IPS-NIHi11 (cell line): ENCODE measurements around the gene SIGLEC6.

Experiments
- DNase-seq: peaks from one replicate; pipeline ENCODE4 v3.0.0; 2012; ENCODE audit warnings: mixed read lengths, low spot score

Gene SIGLEC6

GRCh38 chr19:51531349-51532315 lies at the start of gene SIGLEC6:
Gene SIGLEC6, minus strand, starts transcription at chr19:51531670. Its CDS starts 22 bp downstream, at chr19:51531648.
- no peak for DNase-seq

- no peak for DNase-seq
These were observed 45.4 kb upstream of the SIGLEC6 start for GRCh38 chr19:51576850-51577249.

- no peak for DNase-seq
These were observed 41.9 kb upstream of the SIGLEC6 start for GRCh38 chr19:51573331-51573730.

DNA sequence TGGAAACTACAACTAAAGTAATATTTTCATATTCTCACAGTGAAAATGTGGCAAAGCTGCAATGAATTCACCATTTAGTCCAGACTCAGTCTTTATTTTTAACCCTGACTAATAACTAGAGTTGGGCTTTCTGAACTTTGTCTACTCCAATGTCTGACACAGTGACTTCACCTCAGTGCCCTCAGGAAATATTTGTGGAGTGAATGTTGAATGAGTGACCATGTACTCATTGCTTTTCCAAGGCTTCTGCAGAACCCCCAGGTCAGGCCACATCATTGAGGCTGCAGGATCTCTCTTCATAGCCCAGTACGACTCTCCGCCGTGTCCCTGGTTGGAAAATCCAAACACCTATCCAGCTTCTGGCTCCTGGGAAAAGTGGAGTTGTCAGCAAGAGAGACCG lies 41.4 kb upstream of the SIGLEC6 start:
- DNase-seq, result no peak

- DNase-seq, result no peak
These were observed 40.9 kb upstream of the SIGLEC6 start for GRCh38 chr19:51572410-51572809.

GRCh38 chr19:51571599-51571998 lies 40.1 kb upstream of the SIGLEC6 start:
- DNase-seq, result no peak

GRCh38 chr19:51570962-51571575 lies 39.6 kb upstream of the SIGLEC6 start, which contains the start of gene ZNF175:
Gene ZNF175, plus strand, starts transcription at chr19:51571283. Its CDS starts 2,047 bp downstream, at chr19:51573330.
- DNase-seq, result peak; percentile 95

GRCh38 chr19:51568456-51568855 lies 37.0 kb upstream of the SIGLEC6 start:
- no peak for DNase-seq

DNA sequence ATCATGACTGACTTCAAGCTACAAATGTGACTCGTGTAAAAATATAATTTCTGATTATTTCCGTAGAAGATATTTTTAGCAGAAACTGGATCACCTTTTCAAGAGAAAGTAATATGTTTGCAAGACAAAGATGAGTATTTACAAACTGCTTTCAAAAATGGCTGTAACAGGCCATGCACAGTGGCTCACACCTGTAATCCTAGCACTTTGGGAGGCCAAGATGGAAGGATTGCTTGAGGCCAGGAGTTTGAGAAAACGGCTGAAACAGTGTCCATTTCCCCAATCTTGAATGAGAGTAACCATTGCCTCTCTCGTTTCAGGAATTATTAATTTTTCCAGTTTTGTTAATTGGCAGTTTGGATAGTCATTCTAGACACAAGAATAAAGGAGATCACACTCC lies 36.1 kb upstream of the SIGLEC6 start:
- DNase-seq, result no peak

- no peak for DNase-seq
These were observed 35.1 kb upstream of the SIGLEC6 start for GRCh38 chr19:51566489-51567100.

GRCh38 chr19:51565583-51565982 lies 34.1 kb upstream of the SIGLEC6 start:
- DNase-seq, result no peak

DNA sequence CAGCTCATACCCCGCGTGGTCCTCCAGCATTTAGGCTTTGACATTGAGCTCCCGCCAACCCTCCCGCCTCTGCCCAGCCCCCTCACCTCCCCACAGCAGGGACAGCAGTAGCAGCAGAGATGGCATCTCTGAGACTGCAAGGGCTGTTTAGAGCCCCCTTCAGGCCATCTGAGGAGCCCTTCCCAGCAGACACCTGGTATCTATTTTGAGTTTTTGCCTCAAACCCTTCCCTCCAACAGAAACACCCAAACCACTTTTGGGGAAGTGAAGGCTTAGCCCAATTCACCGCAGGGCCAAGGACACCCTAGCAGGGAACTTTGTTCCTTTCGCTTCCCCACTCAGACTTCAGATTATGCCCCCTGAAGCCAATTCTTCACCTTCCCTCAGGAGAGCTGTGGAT lies 33.3 kb upstream of the SIGLEC6 start:
- peak; percentile 53 for DNase-seq

- DNase-seq, result peak; percentile 18
These were observed 28.9 kb upstream of the SIGLEC6 start for GRCh38 chr19:51560339-51560738.

DNA sequence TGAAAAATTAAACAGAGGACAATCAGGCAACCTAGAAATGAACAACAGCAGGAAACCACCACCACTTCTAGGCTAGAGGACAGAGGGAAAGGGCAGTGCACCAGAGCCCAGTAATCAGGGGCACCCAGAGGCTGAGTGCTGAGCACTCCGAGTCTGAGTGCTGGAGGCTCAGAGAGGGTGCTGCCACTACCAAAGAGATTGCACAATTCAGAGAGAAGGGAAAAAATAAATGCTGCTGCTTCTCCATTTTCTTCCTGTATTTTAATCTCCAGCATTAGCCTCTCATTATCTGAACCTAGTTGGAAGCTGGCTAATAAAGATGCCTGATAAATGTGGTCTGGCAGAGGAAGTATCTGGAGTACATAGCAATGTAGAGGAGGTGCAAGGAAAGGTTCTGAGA lies 27.8 kb upstream of the SIGLEC6 start:
- no peak for DNase-seq

DNA sequence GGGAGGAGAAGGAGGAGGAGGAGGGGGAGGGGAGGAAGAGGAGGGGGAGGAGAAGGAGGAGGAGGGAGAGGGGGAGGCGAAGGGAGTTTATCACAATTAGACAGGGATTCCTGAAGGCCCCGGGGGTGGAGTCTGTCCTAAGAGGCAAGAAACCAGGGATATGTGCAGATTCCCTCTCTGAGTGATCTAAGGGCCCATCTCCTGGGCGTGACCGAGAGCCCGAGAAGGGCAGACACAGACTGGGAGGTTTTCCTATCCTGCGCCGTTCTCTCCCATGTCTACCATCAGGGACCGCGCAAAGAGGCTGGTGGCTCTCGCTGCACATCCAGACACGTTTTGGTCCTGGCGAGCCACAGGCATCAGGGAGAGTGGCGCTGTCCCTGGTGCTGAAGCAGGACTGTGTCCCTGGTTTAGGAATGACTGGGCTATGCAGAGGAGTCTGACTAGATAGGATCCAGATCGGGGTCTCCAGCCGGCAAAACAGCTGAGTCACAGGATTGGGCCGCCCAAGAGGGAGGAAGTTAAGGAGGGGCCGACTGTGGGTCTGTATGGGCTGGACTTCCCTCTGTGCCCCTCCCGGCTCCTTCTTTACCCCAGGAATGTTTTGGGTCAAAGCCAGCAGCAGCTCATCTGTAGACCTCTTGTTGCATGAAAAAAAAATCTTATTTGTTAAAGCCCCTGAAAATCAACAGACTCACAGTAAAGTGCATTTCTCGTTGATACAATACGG lies 21.7 kb upstream of the SIGLEC6 start:
- peak; percentile 91 for DNase-seq

- no peak for DNase-seq
These were observed 21.1 kb upstream of the SIGLEC6 start for GRCh38 chr19:51552608-51552995.

- no peak for DNase-seq
These were observed 20.4 kb upstream of the SIGLEC6 start for GRCh38 chr19:51551673-51552432.

DNA sequence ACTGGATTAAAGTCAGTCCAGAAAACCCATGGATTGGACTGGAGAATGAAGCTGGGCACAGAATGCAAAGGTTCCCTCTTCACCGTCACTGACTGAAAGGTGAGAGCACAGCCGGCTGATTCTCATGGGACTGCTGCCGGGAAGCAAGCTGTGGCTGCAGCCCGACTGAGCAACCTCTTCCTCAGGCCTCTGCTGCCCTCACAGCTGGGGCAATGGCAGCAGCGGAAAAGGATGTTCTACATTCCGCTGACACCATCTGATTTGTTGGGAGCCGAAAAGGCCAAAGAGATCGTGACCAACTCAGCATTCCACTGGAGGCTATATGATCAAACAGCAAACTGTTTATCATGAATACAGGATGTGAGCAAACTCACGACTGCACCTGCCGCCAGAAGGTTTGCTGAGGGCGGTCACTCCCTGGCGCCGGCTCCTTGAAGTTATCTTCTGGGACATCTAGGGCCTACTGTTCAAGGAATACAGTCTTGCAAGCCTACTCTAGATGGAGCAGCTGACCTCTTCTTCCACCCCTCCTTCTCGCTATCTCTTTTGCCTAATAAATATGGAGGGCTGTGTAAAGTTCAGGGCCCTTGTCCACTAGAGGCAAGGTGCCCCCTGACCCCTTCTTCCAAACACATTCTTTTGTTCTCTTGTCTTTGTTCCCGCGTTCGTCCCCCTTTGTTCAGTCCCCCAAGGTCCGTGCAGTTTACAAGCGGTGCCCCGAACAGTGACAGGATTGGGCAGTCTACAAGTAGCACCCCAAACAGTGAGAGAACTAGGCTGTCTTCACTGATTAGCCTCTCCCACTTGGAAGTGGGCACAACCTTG lies 19.6 kb upstream of the SIGLEC6 start:
- no peak for DNase-seq

GRCh38 chr19:51549533-51550324 lies 18.3 kb upstream of the SIGLEC6 start:
- DNase-seq, result no peak

- DNase-seq, result no peak
These were observed 17.4 kb upstream of the SIGLEC6 start for GRCh38 chr19:51548891-51549305.
